T-helper 17 cell (primary cell): ENCODE results near the gene CSF2RB. TPM values are rescaled to one million over a fixed set of nuclear protein-coding genes. Genes with fewer than 3 reads are reported as not detected.

Experiments used
- ATAC-seq: fragments of 150-1000 bp; cut with Tn5 transposase; 2 replicates; pipeline ENCODE4 v1.10.0; 2021; ENCODE audit warnings: mild to moderate bottlenecking, moderate library complexity
- DNase-seq, 3 donors: peaks; one replicate each; pipeline versions ENCODE4 v3.0.0 to v3.0.0-alpha.2; 2020 to 2021
- H3K9me3 ChIP-seq: one replicate; pipeline ENCODE4 v1.7.0; 2013; ENCODE audit warnings: low read length, mild to moderate bottlenecking; ENCODE audit not compliant: control insufficient read depth, poor library complexity, severe bottlenecking
- H3K27ac Mint-ChIP-seq: one replicate; pipeline ENCODE4 v1.8.0; 2022; ENCODE audit warnings: mild to moderate bottlenecking, moderate library complexity, mixed read lengths
- H3K27me3 Mint-ChIP-seq: one replicate; pipeline ENCODE4 v1.8.0; 2022; ENCODE audit warnings: mixed read lengths
- H3K36me3 Mint-ChIP-seq: one replicate; pipeline ENCODE4 v1.8.0; 2022; ENCODE audit warnings: low read depth, mixed read lengths
- H3K4me1 Mint-ChIP-seq: one replicate; pipeline ENCODE4 v1.8.0; 2022; ENCODE audit warnings: mild to moderate bottlenecking, mixed read lengths
- H3K4me3 Mint-ChIP-seq: one replicate; pipeline ENCODE4 v1.8.0; 2022; ENCODE audit warnings: mild to moderate bottlenecking, moderate library complexity, mixed read lengths
- total RNA-seq, 4 donors: library from RNA in 2 of 4; stranded (reverse) in 2 of 4; gene quantifications; one replicate each; pipeline ENCODE4 v1.2.3 and lab custom pipeline; 2022 to 2026

CSF2RB gene
- total RNA-seq, 2 donors from 2014 or later, result 5.1 to 8.0 TPM

- Mint-ChIP-seq H3K4me3 (no peak overlapping the region), H3K4me1 (peaks cover 12% of the 10 kb centered on the region), H3K27ac (no peak overlapping the region), H3K27me3 (peaks cover 43% of the 10 kb centered on the region), H3K36me3 (peaks cover 7% of the 10 kb centered on the region)
- H3K9me3 ChIP-seq, result no peaks in the 10 kb centered on the region
- no peak for DNase-seq
- ATAC-seq, result no peak
These were observed 15.5 kb downstream of the CSF2RB start for GRCh38 chr22:36928786-36929535.

- no peak for ATAC-seq
- Mint-ChIP-seq H3K27me3 (peaks cover 39% of the 10 kb centered on the region), H3K4me3 (no peak overlapping the region), H3K27ac (no peak overlapping the region), H3K36me3 (peaks cover 7% of the 10 kb centered on the region), H3K4me1 (peaks cover 12% of the 10 kb centered on the region)
- no peaks in the 10 kb centered on the region for H3K9me3 ChIP-seq
- no peak for DNase-seq
These were observed 16.2 kb downstream of the CSF2RB start for GRCh38 chr22:36929621-36930020.

GRCh38 chr22:36930041-36930935 lies 16.9 kb downstream of the CSF2RB start:
- Mint-ChIP-seq H3K4me1 (peaks cover 9% of the 10 kb centered on the region), H3K27me3 (peaks cover 33% of the 10 kb centered on the region), H3K36me3 (peaks cover 2% of the 10 kb centered on the region), H3K4me3 (no peak overlapping the region), H3K27ac (no peak overlapping the region)
- H3K9me3 ChIP-seq, result no peaks in the 10 kb centered on the region
- no peak for ATAC-seq
- no peak for DNase-seq

GRCh38 chr22:36931446-36931845 lies 18.0 kb downstream of the CSF2RB start:
- H3K4me1 Mint-ChIP-seq, result peaks cover 8% of the 10 kb centered on the region
- no peak overlapping the region for H3K4me3 Mint-ChIP-seq
- ATAC-seq (no peak), DNase-seq (no peak)
- H3K36me3 Mint-ChIP-seq, result no peaks in the 10 kb centered on the region
- H3K9me3 ChIP-seq, result no peaks in the 10 kb centered on the region
- H3K27ac Mint-ChIP-seq, result no peak overlapping the region
- peaks cover 26% of the 10 kb centered on the region for H3K27me3 Mint-ChIP-seq

GRCh38 chr22:36933629-36934417 lies 20.4 kb downstream of the CSF2RB start:
- DNase-seq (no peak), ATAC-seq (no peak)
- Mint-ChIP-seq H3K36me3 (no peaks in the 10 kb centered on the region), H3K27ac (no peak overlapping the region), H3K4me1 (peaks cover 5% of the 10 kb centered on the region), H3K4me3 (no peak overlapping the region), H3K27me3 (peaks cover 4% of the 10 kb centered on the region)
- no peaks in the 10 kb centered on the region for H3K9me3 ChIP-seq

- Mint-ChIP-seq H3K4me1 (peaks cover 7% of the 10 kb centered on the region), H3K27ac (no peak overlapping the region), H3K4me3 (no peak overlapping the region), H3K27me3 (peaks cover 4% of the 10 kb centered on the region), H3K36me3 (no peaks in the 10 kb centered on the region)
- ATAC-seq (no peak), DNase-seq (no peak)
- H3K9me3 ChIP-seq, result no peaks in the 10 kb centered on the region
These were observed 21.2 kb downstream of the CSF2RB start for GRCh38 chr22:36934418-36935312.

- no peak for DNase-seq
- peaks cover 4% of the 10 kb centered on the region for H3K27me3 Mint-ChIP-seq
- no peak overlapping the region for H3K27ac Mint-ChIP-seq
- H3K4me1 Mint-ChIP-seq, result peaks cover 5% of the 10 kb centered on the region
- no peak for ATAC-seq
- no peaks in the 10 kb centered on the region for H3K36me3 Mint-ChIP-seq
- H3K4me3 Mint-ChIP-seq, result no peak overlapping the region
- no peaks in the 10 kb centered on the region for H3K9me3 ChIP-seq
These were observed 21.8 kb downstream of the CSF2RB start for GRCh38 chr22:36935313-36935610.

- Mint-ChIP-seq H3K27ac (no peak overlapping the region), H3K4me3 (no peak overlapping the region), H3K4me1 (peaks cover 9% of the 10 kb centered on the region), H3K36me3 (no peaks in the 10 kb centered on the region), H3K27me3 (peaks cover 4% of the 10 kb centered on the region)
- ATAC-seq (no peak), DNase-seq (no peak)
- no peaks in the 10 kb centered on the region for H3K9me3 ChIP-seq
These were observed 22.3 kb downstream of the CSF2RB start for GRCh38 chr22:36935694-36936093.

- Mint-ChIP-seq H3K4me1 (peaks cover 11% of the 10 kb centered on the region), H3K36me3 (no peaks in the 10 kb centered on the region), H3K27ac (peak overlapping the region; percentile 69), H3K4me3 (no peak overlapping the region), H3K27me3 (peaks cover 6% of the 10 kb centered on the region)
- H3K9me3 ChIP-seq, result no peaks in the 10 kb centered on the region
- DNase-seq (no peak), ATAC-seq (no peak)
These were observed 23.1 kb downstream of the CSF2RB start for GRCh38 chr22:36936362-36937116.

GRCh38 chr22:36937319-36938027 lies 24.0 kb downstream of the CSF2RB start:
- DNase-seq (no peak), ATAC-seq (no peak)
- Mint-ChIP-seq H3K4me1 (peaks cover 11% of the 10 kb centered on the region), H3K27me3 (peaks cover 6% of the 10 kb centered on the region), H3K27ac (no peak overlapping the region), H3K4me3 (no peak overlapping the region), H3K36me3 (no peaks in the 10 kb centered on the region)
- no peaks in the 10 kb centered on the region for H3K9me3 ChIP-seq

- Mint-ChIP-seq H3K36me3 (no peaks in the 10 kb centered on the region), H3K4me3 (no peak overlapping the region), H3K27me3 (peaks cover 6% of the 10 kb centered on the region), H3K4me1 (peaks cover 11% of the 10 kb centered on the region), H3K27ac (no peak overlapping the region)
- DNase-seq (no peak), ATAC-seq (no peak)
- no peaks in the 10 kb centered on the region for H3K9me3 ChIP-seq
These were observed 24.6 kb downstream of the CSF2RB start for GRCh38 chr22:36938028-36938425.
